Gastroesophageal sphincter (tissue), 3 donors: ENCODE data around the gene NFIA.

Experiments
- CTCF ChIP-seq, 4 experiments: fragments of 200-600 bp in 2 of 4; fragments of 450-650 bp in 2 of 4; sonication (generic) in 1 of 4; IDR thresholded peaks; one replicate each; pipeline ENCODE4 v1.5.1; 2017 to 2019; ENCODE audit warnings: antibody characterized with exemption in 4 of 4, mild to moderate bottlenecking in 2 of 4, moderate library complexity in 2 of 4
- POLR2A ChIP-seq, 2 donors: fragments of 450-650 bp; IDR thresholded peaks; one replicate each; pipeline ENCODE4 v1.6.1; 2017; ENCODE audit warnings: antibody characterized with exemption in 2 of 2, mild to moderate bottlenecking in 2 of 2, moderate library complexity in 1 of 2
- POLR2AphosphoS5 ChIP-seq: sonication (generic); formaldehyde crosslinking; IDR thresholded peaks from one replicate; pipeline ENCODE4 v1.6.1; 2017; ENCODE audit warnings: antibody characterized with exemption

DNA sequence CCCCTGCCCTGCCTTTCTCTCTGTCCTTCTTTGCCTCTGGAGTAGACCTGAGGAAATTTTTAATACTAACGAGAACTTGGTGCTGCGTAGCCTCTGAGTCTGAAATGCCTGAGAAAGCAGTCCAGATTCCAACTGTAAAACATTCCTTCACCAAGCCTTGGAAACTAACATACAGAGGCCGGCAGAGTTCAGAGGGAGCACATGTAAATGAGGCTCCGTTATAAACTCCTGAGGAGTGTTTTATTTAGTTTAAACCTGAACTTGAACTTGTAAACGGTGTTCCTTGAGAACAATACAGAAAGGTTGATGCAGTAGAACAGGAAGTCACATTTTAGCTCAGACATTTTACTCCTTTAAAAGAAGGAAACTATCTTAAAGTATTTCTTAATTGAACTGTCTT lies 361.9 kb downstream of the NFIA start:
- TF ChIP-seq CTCF (IDR thresholded peaks at IDR 0.05) (no peak), POLR2A (IDR thresholded peaks at IDR 0.05) (no peak), POLR2AphosphoS5 (no peak)
